GM12891 (cell line): Measurements from ENCODE around the gene DNAJC11.

ENCODE experiments used
- PAX5 ChIP-seq: IDR thresholded peaks from 2 replicates; pipeline ENCODE4 v1.6.1; 2011; ENCODE audit warnings: low read length, moderate library complexity, mild to moderate bottlenecking; ENCODE audit not compliant: insufficient read depth, severe bottlenecking
- POLR2A ChIP-seq: IDR thresholded peaks from 2 replicates; pipeline ENCODE4 v1.6.1; 2011; ENCODE audit warnings: low read depth, low read length, control low read depth
- POLR2AphosphoS5 ChIP-seq: IDR thresholded peaks from 2 replicates; pipeline ENCODE4 v1.6.1; 2011; ENCODE audit warnings: low read depth, low read length, control low read depth
- POU2F2 ChIP-seq: IDR thresholded peaks from 2 replicates; pipeline ENCODE4 v1.6.1; 2011; ENCODE audit warnings: low read depth, mild to moderate bottlenecking, control low read depth, low read length, moderate library complexity
- SPI1 ChIP-seq: IDR thresholded peaks from 2 replicates; pipeline ENCODE4 v1.6.1; 2011; ENCODE audit warnings: low read depth, low read length, control low read depth
- TAF1 ChIP-seq: IDR thresholded peaks from 2 replicates; pipeline ENCODE4 v1.6.1; 2011; ENCODE audit warnings: low read depth, low read length, control low read depth

- no peak for TF ChIP-seq POLR2A
- no peak for TF ChIP-seq TAF1
- no peak for TF ChIP-seq POLR2AphosphoS5
- no peak for TF ChIP-seq SPI1
- no peak for TF ChIP-seq POU2F2
- no peak for TF ChIP-seq PAX5
Observed at GRCh38 chr1:6723621-6724428, 22.2 kb upstream of the DNAJC11 start.
